K562 (cell line): ENCODE data around the gene ROBO2.

Experiments used
- ATF1 ChIP-seq, 2 experiments: fragments of 450-650 bp in 1 of 2; IDR thresholded peaks; 2 replicates each; pipeline ENCODE4 v1.6.1; 2016; ENCODE audit warnings: missing compliant biosample characterization in 1 of 2, missing genetic modification characterization in 1 of 2
- JUND ChIP-seq, 2 experiments: IDR thresholded peaks; 2 replicates in 1 of 2; 3 replicates in 1 of 2; pipeline ENCODE4 v1.6.1; 2011; ENCODE audit warnings: borderline replicate concordance in 2 of 2, low read depth in 2 of 2, low read length in 2 of 2, improper control_type of control experiment in 1 of 2, missing biosample characterization in 1 of 2, missing genetic modification characterization in 1 of 2, missing genetic modification reagents in 1 of 2
- KLF10 ChIP-seq: fragments of 250-450 bp; sonication (Bioruptor Pico); IDR thresholded peaks from 2 replicates; pipeline ENCODE4 v1.6.1; 2021; ENCODE audit warnings: matching md5 sums
- KLF16 ChIP-seq: IDR thresholded peaks from 2 replicates; pipeline ENCODE4 v1.6.1; 2016; ENCODE audit warnings: antibody characterized with exemption
- PYGO2 ChIP-seq: fragments of 450-650 bp; IDR thresholded peaks from 2 replicates; pipeline ENCODE4 v1.6.1; 2016; ENCODE audit warnings: mild to moderate bottlenecking, missing genetic modification characterization, moderate library complexity, missing compliant biosample characterization
- ZBTB7A ChIP-seq: IDR thresholded peaks from 2 replicates; pipeline ENCODE4 v1.6.1; 2011; ENCODE audit warnings: low read depth, mild to moderate bottlenecking, low read length, moderate library complexity, borderline replicate concordance; ENCODE audit not compliant: control insufficient read depth
- ZFX ChIP-seq: sonication (generic); formaldehyde crosslinking; IDR thresholded peaks from 2 replicates; pipeline ENCODE4 v1.8.0; 2022; ENCODE audit warnings: mild to moderate bottlenecking, missing genetic modification reagents, moderate library complexity
- ZNF12 ChIP-seq: sonication (generic); formaldehyde crosslinking; IDR thresholded peaks from 2 replicates; pipeline ENCODE4 v1.4.0; 2020; ENCODE audit warnings: mild to moderate bottlenecking, missing genetic modification reagents
- TF ChIP-seq, protein P1 (sequence below), 3 experiments: IDR thresholded peaks in 2 of 3; conservative IDR thresholded peaks in 1 of 3; 2 replicates each; pipeline ENCODE4 v1.5.1; 2011 to 2012; ENCODE audit warnings: low read length in 3 of 3, mild to moderate bottlenecking in 3 of 3, control low read depth in 2 of 3, improper control_type of control experiment in 1 of 3, inconsistent platforms in 1 of 3, low read depth in 1 of 3, mixed read lengths in 1 of 3, moderate library complexity in 1 of 3; ENCODE audit not compliant: insufficient read depth in 2 of 3

DNA sequence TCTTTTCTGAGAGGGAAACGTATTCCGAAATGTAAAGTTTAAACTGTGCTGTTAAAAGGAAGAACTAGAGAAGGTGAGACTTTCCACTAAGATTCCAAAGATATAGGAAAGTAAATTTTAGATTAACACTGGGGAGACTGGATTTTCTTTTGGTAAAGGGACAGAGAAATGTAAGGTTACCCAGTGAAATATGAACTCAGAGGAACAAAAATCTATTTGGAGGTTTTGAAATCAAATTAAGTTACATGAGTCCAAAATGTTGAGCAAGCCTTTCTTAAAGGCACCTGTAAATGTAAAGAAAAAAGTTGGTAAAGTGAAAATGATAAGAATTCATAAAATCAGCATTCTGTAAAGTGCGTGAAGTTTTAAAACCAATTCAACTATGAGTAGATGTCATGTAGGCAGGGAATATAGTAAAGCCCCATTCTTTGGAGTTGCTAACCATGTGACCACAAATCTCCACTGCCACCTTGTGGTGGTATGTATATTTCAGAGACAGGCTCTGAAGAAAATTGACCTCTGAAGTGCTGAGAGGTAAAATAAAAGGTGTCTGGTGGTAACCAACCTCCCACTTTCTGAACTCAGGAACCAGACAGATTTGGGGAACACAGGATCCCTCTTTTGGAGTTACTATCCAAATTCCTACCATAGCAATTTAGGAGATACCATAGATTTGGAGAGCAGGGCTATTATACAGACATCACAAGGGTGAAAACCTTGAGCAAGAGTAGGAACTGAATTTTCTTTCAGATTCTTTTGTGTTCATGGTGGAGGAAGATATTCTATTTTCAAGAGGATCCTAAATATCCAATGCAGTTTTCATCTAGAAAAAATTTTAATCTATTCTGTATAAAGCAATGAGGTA lies 215.3 kb downstream of the ROBO2 start:
- TF ChIP-seq, protein P1, sequence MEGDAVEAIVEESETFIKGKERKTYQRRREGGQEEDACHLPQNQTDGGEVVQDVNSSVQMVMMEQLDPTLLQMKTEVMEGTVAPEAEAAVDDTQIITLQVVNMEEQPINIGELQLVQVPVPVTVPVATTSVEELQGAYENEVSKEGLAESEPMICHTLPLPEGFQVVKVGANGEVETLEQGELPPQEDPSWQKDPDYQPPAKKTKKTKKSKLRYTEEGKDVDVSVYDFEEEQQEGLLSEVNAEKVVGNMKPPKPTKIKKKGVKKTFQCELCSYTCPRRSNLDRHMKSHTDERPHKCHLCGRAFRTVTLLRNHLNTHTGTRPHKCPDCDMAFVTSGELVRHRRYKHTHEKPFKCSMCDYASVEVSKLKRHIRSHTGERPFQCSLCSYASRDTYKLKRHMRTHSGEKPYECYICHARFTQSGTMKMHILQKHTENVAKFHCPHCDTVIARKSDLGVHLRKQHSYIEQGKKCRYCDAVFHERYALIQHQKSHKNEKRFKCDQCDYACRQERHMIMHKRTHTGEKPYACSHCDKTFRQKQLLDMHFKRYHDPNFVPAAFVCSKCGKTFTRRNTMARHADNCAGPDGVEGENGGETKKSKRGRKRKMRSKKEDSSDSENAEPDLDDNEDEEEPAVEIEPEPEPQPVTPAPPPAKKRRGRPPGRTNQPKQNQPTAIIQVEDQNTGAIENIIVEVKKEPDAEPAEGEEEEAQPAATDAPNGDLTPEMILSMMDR (IDR thresholded peaks at IDR 0.05 in 2 of 3, conservative IDR thresholded peaks at IDR 0.05 in 1 of 3; ENCODE audit: insufficient read depth in 2 of 3, low read depth in 1 of 3, low read length in 3 of 3), result peak; percentile 45 to 68 (median 57); a peak in 5 of 6 replicates
- TF ChIP-seq ZNF12 (CRISPR knock-in tag) (no peak), ZBTB7A (no peak), PYGO2 (no peak), ATF1 (CRISPR knock-in tag; IDR thresholded peaks at IDR 0.05) (no peak), ATF1 (tag; IDR thresholded peaks at IDR 0.05) (no peak), JUND (IDR thresholded peaks at IDR 0.05; ENCODE audit: borderline replicate concordance, low read depth, low read length) (no peak), JUND (tag; IDR thresholded peaks at IDR 0.05; ENCODE audit: borderline replicate concordance, low read depth, low read length) (no peak), KLF16 (0 out of 2 replicates have a peak, but pooled peaks have one; percentile 4), KLF10 (CRISPR knock-in tag) (no peak), ZFX (CRISPR knock-in tag) (no peak)
